ENCODE measurements around the gene TUBB2A. TPM values are rescaled to one million over a fixed set of nuclear protein-coding genes. Genes with fewer than 3 reads are reported as not detected.

TUBB2A gene
- total RNA-seq, 4 donors from 2014 or later, result 16.3 to 72.5 (median 34.5) TPM

DNA sequence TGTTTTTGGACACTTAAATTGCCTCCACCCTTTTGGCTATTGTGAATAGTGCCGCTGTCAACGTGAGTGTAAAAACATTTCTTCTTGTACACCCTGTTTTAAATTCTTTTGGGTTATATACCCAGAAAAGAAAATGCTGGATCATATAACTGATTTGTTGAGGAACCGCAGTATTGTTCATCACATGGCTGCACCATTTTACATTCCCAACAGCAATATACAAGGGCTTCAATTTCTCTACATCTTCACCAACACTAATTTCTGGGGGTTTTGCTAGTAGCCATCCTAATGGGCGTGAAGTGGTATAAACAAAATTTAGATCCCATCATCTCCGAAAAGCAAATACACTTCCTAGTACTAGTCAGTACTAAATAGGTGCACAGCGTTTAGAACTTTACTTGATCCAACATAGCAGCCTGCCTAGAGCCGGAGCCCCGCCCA is 39.4 kb downstream of the TUBB2A start:
- H3K27me3 ChIP-seq, result no peaks in the 10 kb centered on the region
- H3K27ac ChIP-seq, result peak overlapping the region; percentile 76 to 89 (median 80)
- intact Hi-C loops (cut with DNase I), result no loop called here
- TF ChIP-seq, protein P1, sequence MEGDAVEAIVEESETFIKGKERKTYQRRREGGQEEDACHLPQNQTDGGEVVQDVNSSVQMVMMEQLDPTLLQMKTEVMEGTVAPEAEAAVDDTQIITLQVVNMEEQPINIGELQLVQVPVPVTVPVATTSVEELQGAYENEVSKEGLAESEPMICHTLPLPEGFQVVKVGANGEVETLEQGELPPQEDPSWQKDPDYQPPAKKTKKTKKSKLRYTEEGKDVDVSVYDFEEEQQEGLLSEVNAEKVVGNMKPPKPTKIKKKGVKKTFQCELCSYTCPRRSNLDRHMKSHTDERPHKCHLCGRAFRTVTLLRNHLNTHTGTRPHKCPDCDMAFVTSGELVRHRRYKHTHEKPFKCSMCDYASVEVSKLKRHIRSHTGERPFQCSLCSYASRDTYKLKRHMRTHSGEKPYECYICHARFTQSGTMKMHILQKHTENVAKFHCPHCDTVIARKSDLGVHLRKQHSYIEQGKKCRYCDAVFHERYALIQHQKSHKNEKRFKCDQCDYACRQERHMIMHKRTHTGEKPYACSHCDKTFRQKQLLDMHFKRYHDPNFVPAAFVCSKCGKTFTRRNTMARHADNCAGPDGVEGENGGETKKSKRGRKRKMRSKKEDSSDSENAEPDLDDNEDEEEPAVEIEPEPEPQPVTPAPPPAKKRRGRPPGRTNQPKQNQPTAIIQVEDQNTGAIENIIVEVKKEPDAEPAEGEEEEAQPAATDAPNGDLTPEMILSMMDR (IDR thresholded peaks at IDR 0.05), result no peak
- no peak for TF ChIP-seq POLR2A (IDR thresholded peaks at IDR 0.05)
- peak overlapping the region; percentile 61 to 72 (median 70) for H3K4me3 ChIP-seq (replicated peaks in 1 of 3)
- H3K4me1 ChIP-seq, result peaks cover 4 to 14% of the 10 kb centered on the region in 2 donors
- 21 to 25% methylated on average over 8 of the region's 8 CpGs for WGBS, 2 donors
- DNase-seq, result no peak
- H3K9me3 ChIP-seq, result no peaks in the 10 kb centered on the region
- H3K36me3 ChIP-seq, result peaks cover 17 to 21% of the 10 kb centered on the region in 2 donors

DNA sequence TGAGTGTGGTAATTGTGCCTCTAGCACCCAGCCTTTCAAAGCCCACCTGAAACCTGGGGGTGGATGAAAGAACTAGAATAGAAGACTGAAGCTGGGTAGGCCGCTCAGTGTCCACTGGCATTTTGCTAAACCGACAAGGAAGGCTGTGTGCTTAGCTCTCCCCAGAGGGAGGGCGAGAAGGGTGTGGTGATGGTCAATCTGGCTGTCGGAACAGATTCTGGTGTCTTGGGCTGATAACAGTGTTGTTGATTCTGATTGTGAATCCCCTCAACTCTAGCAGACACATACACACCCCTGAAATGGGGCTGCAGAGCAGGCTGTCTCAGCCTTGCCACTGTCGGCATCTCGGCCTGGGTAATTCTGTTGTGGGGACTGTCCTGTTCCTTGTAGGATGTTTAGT is 43.0 kb downstream of the TUBB2A start:
- WGBS, 2 donors, result 90 to 95% methylated on average over 6 of the region's 6 CpGs
- no peaks in the 10 kb centered on the region for H3K9me3 ChIP-seq
- H3K4me3 ChIP-seq (replicated peaks in 1 of 3), result no peak overlapping the region
- TF ChIP-seq, protein P1 (IDR thresholded peaks at IDR 0.05), result no peak
- TF ChIP-seq POLR2A (IDR thresholded peaks at IDR 0.05), result no peak
- H3K36me3 ChIP-seq, result peaks cover 25 to 42% of the 10 kb centered on the region in 2 donors
- H3K27ac ChIP-seq, result no peak overlapping the region
- H3K4me1 ChIP-seq, result peaks cover 2 to 9% of the 10 kb centered on the region in 2 donors
- no peaks in the 10 kb centered on the region for H3K27me3 ChIP-seq
- no peak for DNase-seq
- intact Hi-C loops (cut with DNase I), result no loop called here

DNA sequence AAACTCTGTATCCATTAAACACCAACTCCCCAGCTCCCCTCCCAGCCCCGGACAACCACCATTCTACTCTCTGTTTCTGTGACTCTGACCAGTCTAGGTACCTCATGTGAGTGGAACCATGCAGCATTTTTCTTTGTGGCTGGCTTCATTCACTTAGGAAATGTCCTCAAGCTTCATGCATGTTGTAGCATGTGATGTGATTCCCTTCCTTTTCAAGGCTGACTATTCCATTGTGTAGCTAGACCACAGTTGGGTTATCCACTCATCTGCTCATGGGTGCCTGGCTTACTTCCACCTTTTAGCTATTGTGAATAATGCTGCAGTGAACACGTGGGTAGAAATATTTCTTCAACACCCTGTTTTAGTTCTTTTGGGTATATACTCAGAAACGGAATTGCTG is 47.6 kb downstream of the TUBB2A start:
- Histone ChIP-seq H3K4me3 (replicated peaks in 1 of 3) (no peak overlapping the region), H3K36me3 (peaks cover 38 to 56% of the 10 kb centered on the region in 2 donors), H3K27me3 (no peaks in the 10 kb centered on the region), H3K27ac (no peak overlapping the region), H3K4me1 (peaks cover 0 to 7% of the 10 kb centered on the region in 2 donors), H3K9me3 (no peaks in the 10 kb centered on the region)
- TF ChIP-seq POLR2A (IDR thresholded peaks at IDR 0.05), result no peak
- TF ChIP-seq, protein P1 (IDR thresholded peaks at IDR 0.05), result no peak
- DNase-seq, result no peak
- WGBS, 2 donors, result 92 to 96% methylated on average over 3 of the region's 3 CpGs
- intact Hi-C loops (cut with DNase I), result no loop called here

DNA sequence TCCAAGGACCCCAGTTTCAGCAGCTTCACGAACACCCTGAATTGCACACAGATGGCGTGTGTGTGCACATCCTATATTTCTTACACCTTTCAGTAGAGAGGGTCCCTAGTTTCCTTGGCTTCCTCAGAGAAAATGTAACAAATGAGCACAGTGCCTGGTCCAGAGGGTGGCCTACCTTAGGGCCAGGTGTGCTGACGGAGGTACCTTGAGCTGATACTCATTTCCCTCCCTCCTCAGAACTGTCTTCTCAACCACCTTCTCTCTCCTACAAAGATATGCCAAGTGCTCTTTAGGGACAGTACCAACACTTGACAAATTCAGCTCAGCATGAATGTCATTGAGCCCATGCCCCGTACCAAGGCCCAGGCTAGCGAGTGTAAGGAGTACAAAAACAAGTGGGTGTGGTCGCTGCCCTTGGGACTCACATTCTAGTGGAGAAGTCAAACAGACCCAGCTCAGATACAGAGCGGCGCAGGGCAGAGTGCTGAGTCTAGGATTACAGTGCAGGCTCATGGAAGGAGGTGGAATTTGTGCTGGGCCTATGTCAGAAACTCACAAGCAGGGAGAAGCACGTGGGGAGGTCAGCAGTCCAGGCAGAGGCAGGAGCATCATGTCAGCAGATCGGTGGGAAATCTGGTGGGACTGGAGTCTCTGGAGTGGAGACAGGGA is 48.5 kb downstream of the TUBB2A start:
- intact Hi-C loops (cut with DNase I), result no loop called here
- no peak overlapping the region for H3K27ac ChIP-seq
- H3K36me3 ChIP-seq, result peaks cover 30 to 53% of the 10 kb centered on the region in 2 donors
- TF ChIP-seq, protein P1 (IDR thresholded peaks at IDR 0.05), result no peak
- no peak for TF ChIP-seq POLR2A (IDR thresholded peaks at IDR 0.05)
- no peaks in the 10 kb centered on the region for H3K9me3 ChIP-seq
- no peaks in the 10 kb centered on the region for H3K27me3 ChIP-seq
- H3K4me1 ChIP-seq, result peaks cover 0 to 7% of the 10 kb centered on the region in 2 donors
- no peak overlapping the region for H3K4me3 ChIP-seq (replicated peaks in 1 of 3)
- peak; percentile 14 to 30 for DNase-seq
- WGBS, 2 donors, result 73 to 77% methylated on average over 10 of the region's 10 CpGs

Other genes with a start within 250 kb of the TUBB2A start
- gene SERPINB6, start 186.0 kb downstream of the TUBB2A start, total RNA-seq, result 100 to 1,000 TPM; 151 to 210 (median 171) TPM
- 10 to 100 TPM; 20.7 to 43.0 (median 36.3) TPM for gene NQO2, start 157.7 kb downstream of the TUBB2A start, total RNA-seq
- 10 to 100 TPM; 26.2 to 33.5 (median 29.0) TPM for gene RIPK1, start 89.0 kb downstream of the TUBB2A start, total RNA-seq
- 10 to 100 TPM in 2 of 4 donors, 1 to 10 TPM in 2; 8.6 to 17.5 (median 11.9) TPM for gene BPHL, start 38.8 kb downstream of the TUBB2A start, total RNA-seq
- 1 to 10 TPM in 3 of 4 donors, not detected in 1; 1.1 to 6.1 (median 3.5) TPM for gene TUBB2B, start 70.1 kb upstream of the TUBB2A start, total RNA-seq
- gene PSMG4, start 101.4 kb upstream of the TUBB2A start, total RNA-seq, result 10 to 100 TPM; 19.6 to 41.8 (median 34.4) TPM

Measured in thyroid gland (tissue), 4 donors.